Kidney (tissue), 14 donors: Measurements from ENCODE around the gene FRZB. TPM values are rescaled to one million over a fixed set of nuclear protein-coding genes. Genes with fewer than 3 reads are reported as not detected.

Experiments used
- DNase-seq, 5 donors: peaks; one replicate each; pipeline ENCODE4 v3.0.0-alpha.2; 2013 to 2020
- FAIRE-seq: peaks from 2 replicates; lab custom pipeline; 2012; peaks lifted over from hg19 to GRCh38; lab: Jason Lieb, UNC
- H3K27ac ChIP-seq, 2 donors: one replicate each; pipeline ENCODE4 v1.7.0; 2013; ENCODE audit warnings: low read depth in 2 of 2, low read length in 2 of 2, inconsistent platforms in 1 of 2
- H3K27me3 ChIP-seq: one replicate; pipeline ENCODE4 v1.7.1; 2013; ENCODE audit warnings: low read length, inconsistent platforms; ENCODE audit not compliant: control insufficient read depth, insufficient read depth
- H3K36me3 ChIP-seq, 3 donors: one replicate each; pipeline versions ENCODE4 v1.7.0 to v1.7.1; 2013; ENCODE audit warnings: low read length in 3 of 3, control low read depth in 1 of 3, inconsistent platforms in 1 of 3; ENCODE audit not compliant: insufficient read depth in 3 of 3, control insufficient read depth in 2 of 3
- H3K4me1 ChIP-seq, 3 donors: one replicate each; pipeline versions ENCODE4 v1.7.0 to v1.7.1; 2013; ENCODE audit warnings: low read length in 3 of 3, inconsistent platforms in 1 of 3, low read depth in 1 of 3; ENCODE audit not compliant: control insufficient read depth in 2 of 3, insufficient read depth in 2 of 3
- H3K4me3 ChIP-seq, 3 donors: one replicate each; pipeline versions ENCODE4 v1.7.0 to v1.8.1; 2013; ENCODE audit warnings: low read length in 3 of 3, control low read depth in 1 of 3, inconsistent platforms in 1 of 3
- H3K9ac ChIP-seq, 3 donors: one replicate each; pipeline versions ENCODE4 v1.7.0 to v1.7.1; 2013; ENCODE audit warnings: low read length in 3 of 3, control low read depth in 1 of 3, inconsistent platforms in 1 of 3
- H3K9me3 ChIP-seq, 3 donors: one replicate each; pipeline versions ENCODE4 v1.7.0 to v1.7.1; 2013; ENCODE audit warnings: low read length in 3 of 3, control low read depth in 1 of 3, inconsistent platforms in 1 of 3; ENCODE audit not compliant: control insufficient read depth in 2 of 3, insufficient read depth in 1 of 3
- intact Hi-C: fragments of 100-400 bp; cut with DNase I; formaldehyde crosslinking; loops from one replicate; pipeline ENCODE4 v1.11.1; 2022
- polyA plus RNA-seq: library from polyadenylated mRNA; stranded (reverse); fragments of 350-450 nt; fragmentation: Illumina TruSeq; extraction: RNeasy Lipid Tissue Mini Kit (QIAGEN cat#74804); gene quantifications from one replicate; pipeline ENCODE4 v1.2.3, GENCODE V29; 2014; ENCODE audit warnings: low read depth, low replicate concordance; ENCODE audit not compliant: insufficient read depth
- total RNA-seq: library from RNA; stranded (reverse); fragmentation: NEBNext Ultra II Directional; extraction: Animal tissue kit (Norgen Biotek cat#: 25700); gene quantifications from one replicate; pipeline ENCODE4 v1.2.1, GENCODE V29; 2021
- TF ChIP-seq, protein P1 (sequence below): IDR thresholded peaks from 3 replicates; pipeline ENCODE4 v1.5.1; 2012; ENCODE audit warnings: mild to moderate bottlenecking, moderate library complexity, borderline replicate concordance; ENCODE audit not compliant: insufficient read depth; ENCODE audit errors: extremely low read depth
- donor health status: control.
- donor health status: control.
- donor health status: control.
- donor health status: control.
- donor health status: control.
- donor health status: DM: yes; HTN: yes; CAD: no.
- donor health status: Normal renal cell carcinoma (clear cell type).

Gene FRZB
- total and polyA plus RNA-seq, 2 donors from 2014 or later, result 12.9 to 21.3 TPM

DNA sequence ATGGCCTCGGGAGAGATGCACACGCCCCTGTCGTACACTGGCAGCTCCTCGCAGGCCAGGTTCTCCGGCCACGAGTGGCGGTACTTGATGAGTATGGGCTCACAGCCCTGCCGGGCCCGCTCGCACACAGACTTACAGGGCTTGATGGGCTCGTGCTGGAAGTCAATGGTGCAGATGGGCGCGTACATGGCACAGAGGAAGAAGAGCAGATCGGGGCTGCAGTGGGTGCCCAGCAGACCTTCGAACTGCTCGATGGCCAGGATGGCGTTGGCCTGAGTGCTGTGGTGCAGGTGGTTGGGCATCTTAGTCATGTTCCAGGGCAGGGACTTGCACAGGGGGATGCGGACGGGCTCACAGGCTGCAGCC lies 359 bp downstream of the FRZB start:
- DNase-seq (peak in 3 of 5 donors; percentile 34 to 65 (median 58)), FAIRE-seq (no peak)
- Histone ChIP-seq H3K27me3 (no peaks in the 10 kb centered on the region), H3K9me3 (no peaks in the 10 kb centered on the region), H3K9ac (no peak overlapping the region), H3K27ac (no peak overlapping the region), H3K4me1 (peaks cover 0 to 12% (median 6%) of the 10 kb centered on the region in 3 donors), H3K4me3 (peak overlapping the region; percentile 35 to 77 (median 58)), H3K36me3 (no peaks in the 10 kb centered on the region)
- intact Hi-C loops, result no loop called here
- TF ChIP-seq, protein P1, sequence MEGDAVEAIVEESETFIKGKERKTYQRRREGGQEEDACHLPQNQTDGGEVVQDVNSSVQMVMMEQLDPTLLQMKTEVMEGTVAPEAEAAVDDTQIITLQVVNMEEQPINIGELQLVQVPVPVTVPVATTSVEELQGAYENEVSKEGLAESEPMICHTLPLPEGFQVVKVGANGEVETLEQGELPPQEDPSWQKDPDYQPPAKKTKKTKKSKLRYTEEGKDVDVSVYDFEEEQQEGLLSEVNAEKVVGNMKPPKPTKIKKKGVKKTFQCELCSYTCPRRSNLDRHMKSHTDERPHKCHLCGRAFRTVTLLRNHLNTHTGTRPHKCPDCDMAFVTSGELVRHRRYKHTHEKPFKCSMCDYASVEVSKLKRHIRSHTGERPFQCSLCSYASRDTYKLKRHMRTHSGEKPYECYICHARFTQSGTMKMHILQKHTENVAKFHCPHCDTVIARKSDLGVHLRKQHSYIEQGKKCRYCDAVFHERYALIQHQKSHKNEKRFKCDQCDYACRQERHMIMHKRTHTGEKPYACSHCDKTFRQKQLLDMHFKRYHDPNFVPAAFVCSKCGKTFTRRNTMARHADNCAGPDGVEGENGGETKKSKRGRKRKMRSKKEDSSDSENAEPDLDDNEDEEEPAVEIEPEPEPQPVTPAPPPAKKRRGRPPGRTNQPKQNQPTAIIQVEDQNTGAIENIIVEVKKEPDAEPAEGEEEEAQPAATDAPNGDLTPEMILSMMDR, result no peak

DNA sequence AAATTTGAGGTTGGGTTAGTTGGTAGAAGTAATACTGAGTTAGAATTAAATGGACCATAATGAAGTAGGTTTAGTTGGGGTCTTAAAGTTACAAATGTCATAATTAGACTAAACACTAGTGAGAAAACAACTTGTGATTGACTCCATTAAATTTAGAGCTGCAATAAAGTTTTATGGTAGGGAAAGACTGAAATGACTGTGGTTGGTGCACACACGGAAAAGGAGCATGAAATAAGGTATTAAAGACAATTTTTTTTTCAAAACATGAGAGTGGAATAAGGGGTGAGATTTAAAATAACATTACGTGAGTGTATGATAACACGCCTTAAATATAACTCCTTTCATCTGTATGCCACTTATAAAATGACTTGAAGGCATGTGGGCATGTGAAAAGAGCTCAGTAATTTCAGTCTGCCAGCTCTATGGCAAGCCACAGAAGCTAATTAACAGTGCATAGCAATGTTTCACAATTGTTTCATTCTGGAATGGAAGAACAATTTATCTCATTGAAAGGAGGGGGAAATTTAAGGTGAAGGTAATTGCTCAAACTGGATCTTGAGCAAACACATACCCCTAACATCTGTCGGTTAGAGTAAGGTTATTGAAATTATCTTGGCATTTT lies 1.4 kb downstream of the FRZB start:
- Histone ChIP-seq H3K27me3 (no peaks in the 10 kb centered on the region), H3K36me3 (no peaks in the 10 kb centered on the region), H3K9ac (no peak overlapping the region), H3K9me3 (no peaks in the 10 kb centered on the region), H3K4me3 (peak overlapping the region in 1 of 3 donors; percentile 77), H3K4me1 (peaks cover 0 to 12% (median 6%) of the 10 kb centered on the region in 3 donors), H3K27ac (no peak overlapping the region)
- TF ChIP-seq, protein P1, result no peak
- DNase-seq, result no peak
- intact Hi-C loops, result no loop called here
- FAIRE-seq, result no peak

DNA sequence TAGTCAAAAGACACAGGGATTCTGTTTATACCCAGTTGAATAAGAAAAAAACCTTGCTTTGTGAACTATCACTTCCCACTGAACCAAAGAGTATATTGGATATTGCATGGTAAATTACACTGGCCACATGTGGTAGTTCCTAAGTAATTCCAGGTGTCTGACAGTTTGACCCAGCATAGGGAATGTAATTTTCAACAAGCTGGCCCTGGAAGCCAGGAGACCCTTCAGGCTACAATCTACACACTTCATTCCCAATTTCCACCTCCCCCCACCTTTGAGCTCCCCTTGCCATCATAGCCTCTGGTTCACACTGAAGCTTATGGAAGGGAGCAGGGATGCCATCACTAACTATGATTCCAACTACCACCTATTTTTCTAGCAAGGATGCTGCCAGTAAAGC lies 2.8 kb downstream of the FRZB start:
- DNase-seq, result no peak
- intact Hi-C loops, result no loop called here
- H3K9ac ChIP-seq, result no peak overlapping the region
- TF ChIP-seq, protein P1, result no peak
- peaks cover 0 to 12% (median 6%) of the 10 kb centered on the region in 3 donors for H3K4me1 ChIP-seq
- H3K27ac ChIP-seq, result no peak overlapping the region
- H3K4me3 ChIP-seq, result no peak overlapping the region
- H3K27me3 ChIP-seq, result no peaks in the 10 kb centered on the region
- FAIRE-seq, result no peak
- no peaks in the 10 kb centered on the region for H3K36me3 ChIP-seq
- H3K9me3 ChIP-seq, result no peaks in the 10 kb centered on the region
